Measurements from ENCODE around the gene ODAD2. TPM values are rescaled to one million over a fixed set of nuclear protein-coding genes. Genes with fewer than 3 reads are reported as not detected.
A peak's percentile ranks its signal among the peaks of the same experiment; 100 is the strongest.
"Not testable (repeated sequence)": the region's sequence is repeated elsewhere in the genome, so short reads cannot be mapped to it uniquely, and the experiment has no call there.

The ODAD2 gene, protein sequence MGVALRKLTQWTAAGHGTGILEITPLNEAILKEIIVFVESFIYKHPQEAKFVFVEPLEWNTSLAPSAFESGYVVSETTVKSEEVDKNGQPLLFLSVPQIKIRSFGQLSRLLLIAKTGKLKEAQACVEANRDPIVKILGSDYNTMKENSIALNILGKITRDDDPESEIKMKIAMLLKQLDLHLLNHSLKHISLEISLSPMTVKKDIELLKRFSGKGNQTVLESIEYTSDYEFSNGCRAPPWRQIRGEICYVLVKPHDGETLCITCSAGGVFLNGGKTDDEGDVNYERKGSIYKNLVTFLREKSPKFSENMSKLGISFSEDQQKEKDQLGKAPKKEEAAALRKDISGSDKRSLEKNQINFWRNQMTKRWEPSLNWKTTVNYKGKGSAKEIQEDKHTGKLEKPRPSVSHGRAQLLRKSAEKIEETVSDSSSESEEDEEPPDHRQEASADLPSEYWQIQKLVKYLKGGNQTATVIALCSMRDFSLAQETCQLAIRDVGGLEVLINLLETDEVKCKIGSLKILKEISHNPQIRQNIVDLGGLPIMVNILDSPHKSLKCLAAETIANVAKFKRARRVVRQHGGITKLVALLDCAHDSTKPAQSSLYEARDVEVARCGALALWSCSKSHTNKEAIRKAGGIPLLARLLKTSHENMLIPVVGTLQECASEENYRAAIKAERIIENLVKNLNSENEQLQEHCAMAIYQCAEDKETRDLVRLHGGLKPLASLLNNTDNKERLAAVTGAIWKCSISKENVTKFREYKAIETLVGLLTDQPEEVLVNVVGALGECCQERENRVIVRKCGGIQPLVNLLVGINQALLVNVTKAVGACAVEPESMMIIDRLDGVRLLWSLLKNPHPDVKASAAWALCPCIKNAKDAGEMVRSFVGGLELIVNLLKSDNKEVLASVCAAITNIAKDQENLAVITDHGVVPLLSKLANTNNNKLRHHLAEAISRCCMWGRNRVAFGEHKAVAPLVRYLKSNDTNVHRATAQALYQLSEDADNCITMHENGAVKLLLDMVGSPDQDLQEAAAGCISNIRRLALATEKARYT
- total RNA-seq, result 1.0 TPM

DNA sequence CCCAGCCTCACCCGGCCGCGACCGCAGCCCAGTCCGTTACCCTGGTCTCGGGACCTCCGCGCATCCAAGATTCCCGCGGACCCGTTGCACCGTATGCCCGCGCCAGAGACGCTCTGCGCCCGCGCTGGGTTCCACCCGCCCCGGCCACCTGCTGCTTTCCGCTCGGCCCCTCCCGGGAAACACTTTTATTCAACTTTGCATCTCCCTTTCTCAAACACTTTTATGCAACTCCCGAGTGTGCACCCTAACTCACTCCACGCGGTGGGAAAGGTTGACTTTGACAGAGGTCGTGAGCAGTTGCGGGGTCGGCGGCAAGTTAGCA is at the start of gene ODAD2:
TSS of gene ODAD2 (minus strand) at position 126 of the 322 bp plus-strand sequence. CDS start 3,937 bp downstream, outside the sequence.
- DNase-seq, result no peak

DNA sequence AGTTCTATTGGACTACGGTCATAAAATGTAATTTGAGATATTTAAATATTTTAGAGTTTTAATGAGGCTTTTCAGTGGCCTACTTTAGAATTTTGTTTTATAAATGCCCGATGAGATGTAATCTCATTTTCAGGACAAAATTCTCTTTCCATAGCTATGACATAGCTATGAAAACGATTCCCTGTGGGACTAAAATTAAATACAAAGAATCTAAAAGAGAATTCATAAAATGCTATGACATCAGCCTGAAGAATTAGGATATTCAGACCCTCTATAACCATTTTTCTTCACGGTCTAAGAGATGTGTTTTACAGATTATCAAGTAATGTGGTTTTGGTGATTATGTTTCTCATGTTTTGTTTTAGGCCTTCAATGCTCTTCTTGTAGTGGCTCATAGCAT is 48.2 kb upstream of the ODAD2 start:
- peak; percentile 5 for DNase-seq

DNA sequence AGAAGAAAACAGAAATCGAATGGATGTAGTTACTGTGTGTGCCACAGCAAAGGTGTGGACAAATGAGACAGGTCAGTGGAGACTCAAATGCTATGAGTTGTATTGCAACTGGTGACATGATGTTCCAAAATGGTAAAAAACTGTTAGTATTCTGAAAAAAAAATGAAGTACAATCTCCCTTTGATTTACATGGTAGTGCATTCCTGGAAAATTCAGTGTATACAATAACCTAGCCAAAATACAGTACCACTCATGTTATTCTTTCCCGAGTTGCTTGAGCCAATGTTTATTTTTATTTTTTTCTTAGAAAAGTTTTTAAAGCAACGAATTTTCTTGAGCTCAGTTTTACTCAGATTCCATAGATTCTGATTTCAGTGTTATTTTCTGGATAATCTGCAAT is 47.7 kb upstream of the ODAD2 start:
- no peak for DNase-seq

DNA sequence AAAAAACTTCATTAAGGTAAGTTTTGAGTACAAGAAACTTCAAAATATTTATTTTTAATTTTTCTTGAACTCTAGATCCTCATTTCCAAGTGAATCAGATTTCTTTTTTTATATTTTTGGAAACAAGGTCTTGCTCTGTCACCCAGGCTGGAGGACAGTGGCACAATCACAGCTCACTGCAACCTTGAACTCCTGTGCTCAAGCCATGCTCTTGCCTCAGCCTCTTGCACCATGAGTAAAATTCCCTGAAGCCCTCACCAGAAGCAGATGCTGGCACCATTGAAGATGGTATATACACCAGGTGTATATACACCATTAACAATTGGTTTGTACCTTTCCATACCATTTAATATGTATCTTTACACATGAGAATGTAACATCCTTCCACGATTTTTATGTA is 45.1 kb upstream of the ODAD2 start:
- DNase-seq, result no peak

DNA sequence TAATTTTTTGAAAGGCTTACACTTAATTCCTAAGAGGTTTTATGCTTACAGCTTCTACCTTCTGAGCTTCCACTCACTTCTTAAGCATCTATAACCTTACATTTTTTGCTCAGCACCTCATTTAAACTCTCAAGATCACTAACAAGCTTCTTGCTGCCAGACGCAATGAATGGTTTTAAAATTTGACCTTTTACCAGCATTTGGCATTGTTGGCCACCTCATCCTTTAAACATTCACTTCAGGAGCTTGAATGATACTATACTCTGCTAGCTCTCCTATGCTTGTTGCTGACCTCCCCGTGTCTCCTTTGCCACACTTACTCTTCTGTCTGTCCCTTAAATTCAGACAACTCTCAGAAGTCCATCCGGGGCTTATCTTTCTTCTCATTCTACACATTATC is 37.7 kb upstream of the ODAD2 start:
- no peak for DNase-seq

DNA sequence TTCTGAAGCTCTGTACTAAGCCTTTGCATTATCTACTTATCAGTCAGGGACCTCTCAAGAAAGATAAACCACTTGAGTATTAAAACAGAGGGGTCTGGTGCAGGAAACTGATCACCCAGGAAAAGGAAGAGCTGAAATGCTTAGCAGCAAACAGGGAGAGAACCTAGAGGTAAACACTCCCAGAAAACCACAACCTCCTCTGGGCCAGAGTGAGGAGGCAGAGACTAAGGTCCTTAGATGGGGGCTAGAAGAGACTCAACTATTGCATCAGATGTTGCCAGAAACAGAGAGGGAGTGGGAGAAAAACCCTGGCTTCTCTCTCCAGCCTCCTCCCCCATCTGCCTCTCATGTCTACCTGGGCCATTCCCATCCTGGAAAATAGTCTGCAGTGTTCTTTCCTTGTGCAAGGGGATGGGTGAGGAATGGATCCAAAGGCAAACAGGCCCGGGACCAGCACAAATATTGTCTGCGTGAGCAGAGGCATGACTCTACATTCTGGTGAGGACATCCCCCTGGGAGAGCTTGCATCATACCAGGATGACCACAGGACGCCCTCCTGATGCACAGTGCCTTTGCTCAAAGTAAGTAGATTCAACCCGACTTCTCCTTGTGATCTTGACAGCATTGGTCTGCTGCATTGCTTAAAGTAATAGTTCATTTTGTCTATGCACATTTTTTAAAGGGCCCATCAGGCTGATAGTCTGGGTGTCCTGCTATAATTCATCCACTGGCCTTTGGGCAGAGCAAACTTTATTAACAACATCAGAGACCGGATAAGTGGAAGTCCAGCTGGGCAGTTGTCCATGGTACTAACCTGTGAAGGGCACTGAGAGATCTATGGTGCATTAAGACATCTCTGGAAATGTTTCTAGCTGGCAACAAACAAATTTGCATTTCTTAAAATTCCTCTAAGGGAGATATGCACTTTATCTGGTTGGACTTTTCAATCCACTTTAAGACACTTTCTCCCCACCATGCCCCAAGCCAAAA is 22.4 kb upstream of the ODAD2 start:
- DNase-seq, result no peak

DNA sequence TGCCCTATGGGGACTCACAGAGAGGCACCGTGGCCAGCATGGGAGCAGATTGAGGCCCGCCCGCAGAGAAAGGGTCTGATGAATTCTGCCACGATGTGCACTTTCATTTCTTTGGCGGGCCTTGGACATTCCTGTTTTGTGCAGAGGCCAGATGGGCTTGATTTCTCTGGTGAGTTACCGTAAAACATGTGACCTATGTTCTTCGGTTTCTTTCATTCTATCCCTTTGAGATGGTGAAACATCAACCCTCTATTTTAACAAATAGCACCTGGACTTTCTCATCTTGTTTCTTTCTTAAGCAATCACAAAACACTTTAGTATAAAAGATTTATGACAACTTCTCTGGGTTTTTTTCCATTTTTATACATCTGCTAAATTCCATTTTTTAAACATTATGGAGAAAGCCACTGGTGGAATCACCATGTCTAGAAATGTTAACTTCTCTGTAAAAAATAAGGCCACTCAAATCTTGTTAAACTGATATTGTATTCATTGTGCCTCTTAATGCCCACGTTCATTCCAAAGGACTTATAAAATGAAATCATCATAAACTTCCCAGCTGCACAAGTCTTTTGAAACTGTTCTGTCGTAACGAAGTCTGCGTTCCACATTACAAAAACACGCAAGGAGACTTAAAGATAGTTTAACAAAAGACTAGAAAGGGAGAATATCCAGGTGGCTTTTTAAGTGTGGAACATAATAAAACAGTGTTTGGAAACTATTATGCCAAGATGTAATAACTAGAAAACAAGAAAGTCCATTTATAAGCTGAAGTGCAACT is 21.4 kb upstream of the ODAD2 start:
- DNase-seq, result peak; percentile 53

DNA sequence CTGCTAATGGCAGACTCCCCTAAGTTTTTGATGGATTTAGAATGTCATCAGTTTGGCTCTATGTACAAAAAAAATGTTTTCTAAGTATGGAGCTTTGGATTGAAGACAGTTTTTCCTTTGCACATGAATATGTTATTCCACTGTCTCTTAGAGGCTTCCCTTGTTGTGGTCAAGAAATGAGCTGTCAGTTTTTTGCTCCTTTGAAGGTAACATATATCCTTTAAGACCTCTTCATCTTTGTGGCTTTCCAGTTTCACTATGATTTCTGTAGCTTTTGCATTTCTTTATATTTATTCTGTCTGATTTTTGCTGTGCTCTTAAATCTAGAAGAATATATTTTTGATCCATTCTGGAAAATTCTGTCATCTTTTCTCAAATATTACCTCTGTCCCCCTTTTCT is 15.8 kb upstream of the ODAD2 start:
- no peak for DNase-seq

DNA sequence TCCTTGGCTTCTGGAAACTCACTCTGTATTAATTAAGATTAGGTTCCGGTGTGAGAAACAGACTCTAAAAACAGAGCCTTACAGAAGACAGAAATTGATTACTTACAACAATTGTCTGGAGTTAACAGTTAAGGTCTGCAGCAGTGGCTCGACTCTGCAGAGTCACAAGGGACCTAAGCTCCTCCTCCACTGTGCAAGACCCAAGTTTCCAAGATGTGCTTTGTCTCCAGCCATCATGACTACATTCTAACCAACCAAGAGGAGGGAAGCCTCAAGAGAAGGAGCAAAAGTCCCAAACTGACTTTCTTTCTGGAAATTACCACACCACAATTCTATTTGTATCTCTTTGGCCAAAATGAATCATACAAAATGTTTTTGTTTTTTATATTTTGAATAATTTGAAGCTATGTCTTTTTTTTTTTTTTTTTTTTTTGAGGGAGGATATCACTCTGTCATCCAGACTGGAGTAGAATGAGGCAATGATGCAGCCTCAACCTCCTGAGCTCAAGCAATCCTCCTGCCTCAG is 14.2 kb upstream of the ODAD2 start:
- no peak for DNase-seq

DNA sequence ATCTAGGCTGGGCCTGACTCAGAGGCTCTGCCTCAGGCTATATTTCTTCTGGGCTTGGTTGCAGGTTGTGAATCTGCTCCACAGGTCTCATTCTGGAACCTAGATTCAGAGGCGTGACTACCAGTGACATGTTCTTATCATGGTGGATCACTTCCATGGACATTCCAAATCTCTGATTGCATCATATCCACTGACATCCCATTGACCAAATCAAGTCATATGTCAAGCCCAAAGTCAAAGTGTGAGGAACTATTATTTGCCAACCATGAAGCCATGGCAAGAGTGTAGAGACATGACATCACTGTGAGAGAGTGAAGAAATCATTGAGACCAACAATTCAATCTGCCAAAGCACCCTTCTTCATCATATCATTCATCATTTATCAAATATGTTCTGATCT is 11.9 kb upstream of the ODAD2 start:
- no peak for DNase-seq

DNA sequence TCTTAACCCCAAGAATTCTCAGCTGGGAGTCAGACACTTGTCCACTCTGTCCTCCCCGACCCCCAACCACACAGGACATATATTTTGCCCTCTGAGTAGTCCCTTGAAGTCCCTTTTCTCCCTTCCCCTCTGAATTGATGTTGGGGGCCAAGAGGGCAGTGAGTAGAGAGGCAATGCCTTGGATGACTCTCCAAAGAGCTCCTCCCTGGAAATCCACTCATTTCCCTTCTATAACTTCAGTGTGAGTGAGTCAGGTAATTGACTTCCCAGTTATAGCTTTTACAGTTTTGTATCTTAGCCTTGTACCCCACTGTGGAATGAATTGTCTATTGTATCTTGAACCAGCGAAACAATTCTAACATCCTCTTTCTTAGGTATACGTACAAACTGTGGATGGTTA is 9.2 kb upstream of the ODAD2 start:
- DNase-seq, result no peak

DNA sequence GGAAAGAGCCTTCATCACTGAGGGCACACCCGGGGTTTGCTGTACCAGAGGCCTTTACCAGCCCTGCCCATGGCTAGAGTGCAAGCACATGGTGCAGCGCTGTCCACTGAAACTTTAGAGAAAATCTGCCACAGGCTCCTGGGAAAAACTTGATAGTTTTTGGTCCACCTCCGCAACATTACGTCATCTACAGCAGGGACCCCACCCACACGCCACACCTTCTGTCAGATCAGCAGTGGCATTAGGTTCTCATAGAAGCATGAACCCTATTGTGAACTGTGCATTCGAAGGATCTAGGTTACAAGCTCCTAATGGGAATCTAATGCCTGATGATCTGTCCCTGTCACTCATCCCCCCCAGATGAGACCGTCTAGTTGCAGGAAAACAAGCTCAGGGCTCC is 2.5 kb upstream of the ODAD2 start:
- DNase-seq, result no peak

DNA sequence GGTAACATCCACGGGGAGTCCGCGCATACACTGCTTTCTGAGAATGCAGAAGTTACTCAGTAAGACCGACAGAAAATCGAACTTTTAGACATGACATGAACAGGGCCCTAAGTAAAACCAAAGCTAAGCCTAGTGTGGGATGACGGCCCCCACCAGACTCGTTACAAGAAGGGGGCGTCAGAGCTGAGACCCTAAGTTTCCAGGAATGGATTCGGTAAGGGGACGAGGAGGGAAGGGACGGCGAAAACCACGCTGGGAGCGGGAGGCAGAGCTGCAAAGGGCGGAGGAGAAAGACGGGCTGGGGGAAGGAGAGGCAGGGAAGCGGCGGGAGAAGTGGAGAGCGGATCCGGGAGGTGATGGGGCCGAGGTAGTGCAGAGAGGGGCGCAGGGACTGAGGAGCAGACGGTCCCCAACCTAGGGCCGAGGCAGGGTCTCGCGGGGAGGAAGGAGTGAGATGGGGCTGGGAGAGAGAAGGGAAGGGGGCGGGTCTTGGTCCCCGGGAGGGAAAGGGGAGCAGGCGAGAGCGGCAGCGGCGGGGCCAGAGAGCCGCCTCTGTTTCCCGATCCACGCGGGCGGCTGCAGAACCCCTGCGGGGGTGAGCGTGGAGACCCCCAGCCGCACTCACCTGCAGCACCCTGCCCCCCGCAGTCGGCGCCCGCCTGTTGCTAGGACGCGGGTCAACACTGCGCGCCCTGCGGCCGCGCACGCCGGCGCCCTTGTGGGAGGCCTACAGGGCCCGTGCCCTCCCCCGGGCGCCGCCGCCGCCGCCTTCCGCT is 513 bp downstream of the ODAD2 start:
- peak; percentile 77 for DNase-seq

DNA sequence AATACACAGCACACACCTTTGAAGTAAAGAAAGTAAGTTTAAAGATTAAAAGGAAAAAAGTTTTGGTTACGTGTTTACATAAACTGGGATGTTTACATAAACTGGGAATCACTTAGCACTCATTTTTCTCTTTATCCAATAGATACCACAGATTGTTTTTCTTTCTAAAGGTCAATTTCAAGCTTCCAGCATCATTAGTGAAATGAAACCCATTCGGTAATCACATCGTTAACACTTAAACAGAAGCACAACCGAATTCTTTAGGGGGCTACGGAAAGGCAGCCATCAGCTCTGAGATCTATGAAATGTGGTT is 1.1 kb downstream of the ODAD2 start:
- DNase-seq, result no peak

DNA sequence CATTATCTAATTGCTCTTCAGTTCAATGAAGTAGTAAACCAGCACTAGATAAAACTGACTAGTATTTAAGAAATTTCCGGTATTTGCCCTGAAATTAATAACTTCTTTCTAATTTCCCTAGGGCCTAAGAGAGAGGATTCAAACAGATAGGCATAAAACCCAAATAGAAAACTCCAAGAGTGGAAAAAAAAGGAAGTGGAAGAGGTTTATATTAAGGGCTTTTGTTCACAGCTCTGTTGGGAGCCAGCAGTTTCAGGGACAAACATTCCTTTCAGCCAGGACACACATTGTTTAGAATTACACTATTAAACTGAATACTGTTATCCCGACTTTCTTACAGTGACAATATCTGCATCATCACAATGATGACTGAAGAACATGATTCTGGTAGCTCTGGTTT is 3.6 kb downstream of the ODAD2 start:
- no peak for DNase-seq

DNA sequence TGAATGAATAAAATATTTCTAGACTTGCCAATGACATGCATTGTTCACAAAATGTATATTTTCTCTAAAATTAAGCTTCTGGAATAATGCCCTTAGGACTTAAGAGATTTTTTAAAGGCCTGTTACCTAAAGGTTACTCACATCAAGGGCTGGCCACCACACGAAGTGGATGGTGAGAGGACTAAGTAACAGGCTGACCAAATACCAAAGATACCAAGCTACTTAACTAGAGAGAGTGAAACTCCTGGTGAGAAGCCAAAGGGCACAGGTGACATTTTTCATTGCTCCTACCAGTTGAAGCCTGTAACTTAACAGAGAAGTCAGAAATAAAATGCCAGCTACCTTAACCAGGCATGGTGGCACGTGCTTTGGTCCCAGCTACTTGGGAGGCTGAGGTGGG is 9.5 kb downstream of the ODAD2 start:
- DNase-seq, result not testable (repeated sequence)

DNA sequence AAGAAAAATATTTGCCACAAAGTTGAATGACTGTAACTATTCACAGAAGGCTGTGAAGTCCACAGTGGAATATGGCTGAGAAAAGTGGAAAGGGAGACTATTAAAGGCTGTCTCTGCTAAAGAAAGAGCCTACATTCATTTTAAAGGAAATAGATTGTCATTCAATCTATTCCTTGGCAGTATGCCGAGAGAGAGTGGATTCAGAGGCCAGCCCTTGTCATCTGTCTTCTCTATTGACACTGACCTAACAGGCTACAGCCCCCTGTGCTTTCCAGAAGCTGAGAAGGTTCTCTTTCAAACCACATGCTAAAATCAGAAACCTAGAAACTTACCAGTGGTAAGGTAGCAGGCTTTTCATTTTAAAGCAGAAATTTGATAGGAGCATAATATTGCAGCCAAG is 12.1 kb downstream of the ODAD2 start:
- peak; percentile 48 for DNase-seq

DNA sequence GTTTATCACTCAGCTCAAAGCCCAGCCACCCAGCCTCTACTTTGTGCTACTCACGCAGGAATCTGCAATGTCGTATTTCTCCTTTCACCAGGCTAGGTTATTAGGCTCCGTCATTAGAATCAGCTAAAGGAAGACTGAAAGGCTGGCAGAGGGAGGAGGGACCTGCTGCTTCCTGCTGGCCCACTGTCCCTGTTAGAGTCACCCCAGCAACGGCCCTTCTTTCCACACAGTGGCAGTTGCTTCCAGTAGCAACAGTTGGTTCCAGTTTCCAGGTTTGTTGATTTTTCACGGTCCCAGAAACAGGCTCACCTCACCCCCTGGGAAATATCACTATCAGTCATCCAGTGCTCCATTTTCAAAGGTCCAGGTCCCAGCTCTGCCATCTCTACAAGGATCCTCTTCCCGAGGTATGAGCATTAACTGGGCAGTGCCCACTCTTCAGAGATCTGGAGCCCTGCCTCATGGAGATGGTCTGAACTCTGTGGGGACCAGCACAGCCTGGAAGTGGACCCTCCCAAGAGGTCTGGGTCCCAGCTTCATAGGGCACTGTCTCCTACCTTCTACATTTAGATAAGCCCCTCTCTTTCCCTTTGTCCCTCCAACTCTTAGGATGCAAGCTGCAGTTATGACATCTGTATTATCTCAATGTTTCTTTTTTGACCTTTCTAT is 15.9 kb downstream of the ODAD2 start:
- DNase-seq, result no peak

DNA sequence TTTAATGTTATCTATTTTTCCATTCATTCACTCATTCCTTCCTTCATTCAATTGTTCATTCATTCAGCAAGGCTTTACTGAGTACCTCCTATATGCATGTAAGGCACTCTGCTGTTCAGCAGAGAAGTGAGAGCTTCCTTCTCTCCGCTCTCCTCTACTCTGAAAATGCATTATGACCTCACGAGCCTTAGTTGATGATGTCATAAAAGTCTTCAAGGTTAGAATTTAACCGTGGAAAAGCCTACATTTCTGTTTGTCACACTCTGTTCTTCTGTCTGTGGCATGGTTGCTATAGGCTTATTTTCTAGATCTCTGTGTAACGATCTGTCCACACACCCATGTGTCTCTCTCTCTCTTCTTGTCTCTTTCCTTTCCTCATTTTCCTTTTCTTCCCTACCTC is 17.1 kb downstream of the ODAD2 start:
- DNase-seq, result no peak

DNA sequence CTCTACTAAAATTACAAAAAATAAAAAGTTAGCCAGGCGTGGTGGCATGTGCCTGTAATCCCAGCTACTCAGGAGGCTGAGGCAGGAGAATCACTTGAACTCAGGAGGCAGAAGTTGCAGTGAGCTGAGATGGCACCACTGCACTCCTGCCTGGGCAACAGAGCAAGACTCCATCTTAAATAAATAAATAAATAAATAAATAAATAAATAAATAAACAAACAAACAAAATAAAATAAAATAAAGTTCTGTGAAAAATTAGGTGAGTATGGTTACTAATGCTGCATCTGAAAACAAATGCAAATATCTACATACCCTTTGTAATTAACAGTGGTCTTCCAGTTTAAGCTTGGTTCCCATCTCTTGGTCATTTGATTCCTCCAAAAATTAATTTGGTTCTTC is 28.1 kb downstream of the ODAD2 start:
- not testable (repeated sequence) for DNase-seq

Measured in tongue (tissue), 2 donors.